K562 (cell line): ENCODE data around the gene DCPS. TPM values are rescaled to one million over a fixed set of nuclear protein-coding genes. Genes with fewer than 3 reads are reported as not detected.
A peak's percentile ranks its signal among the peaks of the same experiment; 100 is the strongest.

Experiments used
- ATAC-seq: fragments of 200-7000 bp; cut with Tn5 transposase; 3 replicates; pipeline ENCODE4 v1.9.1; 2020; ENCODE audit warnings: moderate library complexity
- BruUV-seq: library from RNA; stranded (reverse); fragments of 400-500 nt; replicated peaks from 2 replicates; lab custom pipeline; 2021; lab: Mats Ljungman, UMichigan
- CTCF ChIA-PET: fragments of 300-600 bp; formaldehyde crosslinking; extraction: SDS; loops from one replicate; lab custom pipeline; 2021; ENCODE audit warnings: low intra/inter-chr PET ratio; lab: Yijun Ruan, JAX
- POLR2A ChIA-PET: fragments of 300-600, 350-650 bp; sonication (Branson Sonifier 250); formaldehyde crosslinking; extraction: SDS; loops from one replicate; lab custom pipeline; 2021; ENCODE audit warnings: antibody characterized with exemption, inconsistent platforms; lab: Yijun Ruan, JAX
- DNase-seq, 4 experiments: peaks; one replicate each; pipeline versions ENCODE4 v3.0.0 to v3.0.0-alpha.2; 2011 to 2018; ENCODE audit warnings: low spot score in 3 of 4, mixed read lengths in 3 of 4; ENCODE audit errors: extremely low read depth in 1 of 4
- FAIRE-seq: peaks from 2 replicates; lab custom pipeline; 2011; peaks lifted over from hg19 to GRCh38; lab: Jason Lieb, UNC
- H2AFZ ChIP-seq: 2 replicates; pipeline ENCODE4 v1.6.0; 2011; ENCODE audit warnings: low read depth, low read length, control low read depth, inconsistent platforms
- H3K27ac ChIP-seq: fragments of 200-600 bp; 3 replicates; pipeline ENCODE4 v1.8.0; 2011; ENCODE audit warnings: low read depth, mild to moderate bottlenecking, control low read depth, inconsistent platforms, low read length, moderate library complexity, mixed read lengths; ENCODE audit errors: extremely low read depth
- H3K27me3 ChIP-seq, 2 experiments: fragments of 300-600 bp in 1 of 2; 2 replicates in 1 of 2; 3 replicates in 1 of 2; pipeline versions ENCODE4 v1.6.0 to v1.8.0; 2011; ENCODE audit warnings: inconsistent platforms in 2 of 2, low read length in 2 of 2, mild to moderate bottlenecking in 1 of 2, mixed read lengths in 1 of 2, moderate library complexity in 1 of 2; ENCODE audit not compliant: control insufficient read depth in 2 of 2, insufficient read depth in 2 of 2
- H3K36me3 ChIP-seq: fragments of 300-600 bp; 3 replicates; pipeline ENCODE4 v1.8.0; 2011; ENCODE audit warnings: mild to moderate bottlenecking, low read length, inconsistent platforms; ENCODE audit not compliant: control insufficient read depth, insufficient read depth
- H3K4me1 ChIP-seq, 2 experiments: fragments of 200-600 bp in 1 of 2; replicated peaks in 1 of 2; 2 replicates in 1 of 2; 3 replicates in 1 of 2; pipeline versions ENCODE4 v1.5.1 to v1.8.0; 2011; ENCODE audit warnings: inconsistent platforms in 2 of 2, low read length in 2 of 2, mild to moderate bottlenecking in 1 of 2, mixed read lengths in 1 of 2, moderate library complexity in 1 of 2; ENCODE audit not compliant: control insufficient read depth in 2 of 2, insufficient read depth in 2 of 2
- H3K4me2 ChIP-seq: 2 replicates; pipeline ENCODE4 v1.6.1; 2011; ENCODE audit warnings: low read length, control low read depth, inconsistent platforms, mixed read lengths; ENCODE audit not compliant: insufficient read depth
- H3K4me3 ChIP-seq: fragments of 200-600 bp; sonication (generic), shearing (Covaris generic); 2 replicates; pipeline ENCODE4 v1.5.1; 2016; ENCODE audit warnings: control low read depth, inconsistent platforms
- H3K79me2 ChIP-seq: fragments of 200-600 bp; 3 replicates; pipeline ENCODE4 v1.8.0; 2011; ENCODE audit warnings: low read length, inconsistent platforms; ENCODE audit not compliant: control insufficient read depth, insufficient read depth
- H3K9ac ChIP-seq, 2 experiments: 2 replicates each; pipeline versions ENCODE4 v1.6.0 to v1.6.1; 2011; ENCODE audit warnings: low read depth in 2 of 2, low read length in 2 of 2, control low read depth in 1 of 2, inconsistent platforms in 1 of 2, mild to moderate bottlenecking in 1 of 2, mixed read lengths in 1 of 2; ENCODE audit not compliant: insufficient read depth in 1 of 2
- H3K9me1 ChIP-seq: one replicate; pipeline ENCODE4 v1.6.0; 2011; ENCODE audit warnings: inconsistent platforms, mild to moderate bottlenecking, low read length, moderate library complexity; ENCODE audit not compliant: control insufficient read depth, insufficient read depth
- H3K9me3 ChIP-seq: replicated peaks from 2 replicates; pipeline ENCODE4 v1.5.1; 2011; ENCODE audit warnings: low read depth, low read length, inconsistent platforms; ENCODE audit not compliant: control insufficient read depth, insufficient read depth
- H4K20me1 ChIP-seq: replicated peaks from 2 replicates; pipeline ENCODE4 v1.6.1; 2011; ENCODE audit warnings: low read length, inconsistent platforms, mixed read lengths; ENCODE audit not compliant: control insufficient read depth, insufficient read depth
- HOXB6 ChIP-seq: fragments of 250-450 bp; sonication (Bioruptor Pico); IDR thresholded peaks from 2 replicates; pipeline ENCODE4 v1.5.1; 2022; ENCODE audit warnings: mild to moderate bottlenecking, borderline replicate concordance
- SMARCE1 ChIP-seq: fragments of 450-650 bp; IDR thresholded peaks from 2 replicates; pipeline ENCODE4 v1.7.1; 2016; ENCODE audit warnings: mild to moderate bottlenecking
- ZNF23 ChIP-seq: fragments of 250-450 bp; sonication (Bioruptor Pico); IDR thresholded peaks from 2 replicates; pipeline ENCODE4 v1.4.0; 2020; ENCODE audit warnings: mild to moderate bottlenecking
- ZNF586 ChIP-seq: fragments of 450-650 bp; formaldehyde crosslinking; conservative IDR thresholded peaks from 2 replicates; pipeline ENCODE4 v1.4.0; 2020; ENCODE audit warnings: mild to moderate bottlenecking, moderate library complexity
- WGBS: fragments of 100-300 bp; shearing (Covaris generic); methylation state at CpG from one replicate; pipeline ENCODE4 v1.1.6; 2016; ENCODE audit warnings: low coverage, mixed read lengths; ENCODE audit not compliant: insufficient coverage; ENCODE audit errors: missing lambda C conversion rate; 5-methylcytosine and 5-hydroxymethylcytosine counted together
- in situ Hi-C: fragments of 300-500 bp; cut with MboI; formaldehyde crosslinking; loops from 4 replicates; pipeline ENCODE4 v1.15.0; 2018; ENCODE audit warnings: inconsistent platforms, mixed read lengths
- intact Hi-C: fragments of 100-400 bp; cut with micrococcal nuclease; formaldehyde crosslinking; loops from 2 replicates; pipeline ENCODE4 v1.14.2; 2022
- polyA plus RNA-seq, 8 experiments: library from polyadenylated mRNA; depleted of rRNA in 4 of 8; stranded (reverse) in 5 of 8; unstranded in 3 of 8; fragments of >200 nt; fragmentation: Nextera tagmentation in 2 of 8; fragmentation: Illumina TruSeq in 1 of 8; extraction: Ambion mirVana in 2 of 8; extraction: Trizol in 1 of 8; gene quantifications; 2 replicates each; pipeline versions ENCODE4 v1.2.1 to v1.2.3, GENCODE V29; 2011 to 2014; ENCODE audit warnings: inconsistent platforms in 1 of 8, missing spikeins in 1 of 8
- total RNA-seq, 7 experiments: library from RNA; depleted of rRNA in 6 of 7; stranded (reverse); fragments of >200 nt in 6 of 7; fragmentation: Illumina TruSeq in 2 of 7; extraction: Trizol in 2 of 7; gene quantifications; 2 replicates each; pipeline versions ENCODE4 v1.2.1 to v1.2.3, GENCODE V29; 2011 to 2021; ENCODE audit warnings: low replicate concordance in 1 of 7
- TF ChIP-seq, protein P1 (sequence below): fragments of 450-650 bp; formaldehyde crosslinking; IDR thresholded peaks from 2 replicates; pipeline ENCODE4 v1.4.0; 2020; ENCODE audit warnings: mild to moderate bottlenecking, moderate library complexity
- TF ChIP-seq, protein P2 (sequence below), 3 experiments: fragments of 200-800 bp in 1 of 3; fragments of 250-450 bp in 1 of 3; fragments of 450-650 bp in 1 of 3; sonication (Bioruptor Pico) in 1 of 3; sonication (Bioruptor generic) in 1 of 3; formaldehyde crosslinking in 1 of 3; IDR thresholded peaks; 2 replicates each; pipeline versions ENCODE4 v1.6.1 to v1.8.0; 2016 to 2022; ENCODE audit warnings: mild to moderate bottlenecking in 2 of 3, missing genetic modification characterization in 2 of 3, missing compliant biosample characterization in 1 of 3, moderate library complexity in 1 of 3
- TF ChIP-seq, protein P3 (sequence below): sonication (generic); formaldehyde crosslinking; IDR thresholded peaks from 2 replicates; pipeline ENCODE4 v1.8.0; 2022; ENCODE audit warnings: missing genetic modification reagents, mild to moderate bottlenecking, borderline replicate concordance

DCPS gene
- total and polyA plus RNA-seq, 9 of the 15 experiments (the other 6 are each of a cell fraction or from before 2014, with no cell fraction given): 8.7 to 38.1 (median 17.9) TPM

DNA sequence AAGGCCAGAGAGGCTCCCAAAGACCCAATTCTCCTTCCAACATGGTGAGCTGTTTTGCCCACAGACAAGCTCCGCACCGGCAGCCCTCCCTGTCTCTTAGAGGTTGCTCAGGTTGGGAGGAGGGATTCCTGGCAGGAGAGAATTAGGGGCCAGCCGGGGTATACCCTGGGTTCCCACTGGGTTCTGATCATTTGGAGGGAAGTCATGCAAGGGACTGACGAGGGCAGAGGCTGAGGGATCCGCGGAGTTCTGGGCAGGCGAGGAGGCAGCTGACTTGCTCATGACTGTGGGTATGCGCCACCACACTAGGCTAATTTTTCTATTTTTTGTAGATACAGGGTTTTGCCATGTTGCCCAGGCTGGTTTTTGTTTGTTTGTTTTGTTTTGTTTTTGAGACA lies 56.2 kb downstream of the DCPS start:
- no peak for TF ChIP-seq SMARCE1
- TF ChIP-seq, protein P1, sequence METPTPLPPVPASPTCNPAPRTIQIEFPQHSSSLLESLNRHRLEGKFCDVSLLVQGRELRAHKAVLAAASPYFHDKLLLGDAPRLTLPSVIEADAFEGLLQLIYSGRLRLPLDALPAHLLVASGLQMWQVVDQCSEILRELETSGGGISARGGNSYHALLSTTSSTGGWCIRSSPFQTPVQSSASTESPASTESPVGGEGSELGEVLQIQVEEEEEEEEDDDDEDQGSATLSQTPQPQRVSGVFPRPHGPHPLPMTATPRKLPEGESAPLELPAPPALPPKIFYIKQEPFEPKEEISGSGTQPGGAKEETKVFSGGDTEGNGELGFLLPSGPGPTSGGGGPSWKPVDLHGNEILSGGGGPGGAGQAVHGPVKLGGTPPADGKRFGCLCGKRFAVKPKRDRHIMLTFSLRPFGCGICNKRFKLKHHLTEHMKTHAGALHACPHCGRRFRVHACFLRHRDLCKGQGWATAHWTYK: no peak
- TF ChIP-seq ZNF586: no peak
- CTCF ChIA-PET: interaction anchor here (2.4 kb wide), 1 partner anchor 50 kb away, joined by 9 read pairs; no protein-coding TSS in a partner anchor
- peaks cover 12% of the 10 kb centered on the region; the same call in 1 of the 2 replicates for H4K20me1 ChIP-seq
- 91% methylated on average over 8 of the region's 8 CpGs for WGBS
- POLR2A ChIA-PET: no interaction called here
- no peak for ATAC-seq
- H3K4me3 ChIP-seq: no peak overlapping the region
- H3K27ac ChIP-seq: no peak overlapping the region
- H3K4me2 ChIP-seq: no peak overlapping the region
- FAIRE-seq: no peak
- peaks cover 9 to 41% of the 10 kb centered on the region in 2 experiments; a peak in 4 of 5 replicates for H3K4me1 ChIP-seq
- DNase-seq: no peak
- peak overlapping the region in 1 of 2 experiments; percentile 75; a peak in 2 of 4 replicates for H3K9ac ChIP-seq
- no peak overlapping the region for H2AFZ ChIP-seq
- intact Hi-C loops (no loop called here), in situ Hi-C loops (no loop called here)
- no peaks in the 10 kb centered on the region for H3K9me1 ChIP-seq
- BruUV-seq: no TSS peak
- peaks cover 9% of the 10 kb centered on the region for H3K79me2 ChIP-seq
- H3K27me3 ChIP-seq: no peaks in the 10 kb centered on the region
- H3K9me3 ChIP-seq: no peaks in the 10 kb centered on the region
- no peaks in the 10 kb centered on the region for H3K36me3 ChIP-seq

DNA sequence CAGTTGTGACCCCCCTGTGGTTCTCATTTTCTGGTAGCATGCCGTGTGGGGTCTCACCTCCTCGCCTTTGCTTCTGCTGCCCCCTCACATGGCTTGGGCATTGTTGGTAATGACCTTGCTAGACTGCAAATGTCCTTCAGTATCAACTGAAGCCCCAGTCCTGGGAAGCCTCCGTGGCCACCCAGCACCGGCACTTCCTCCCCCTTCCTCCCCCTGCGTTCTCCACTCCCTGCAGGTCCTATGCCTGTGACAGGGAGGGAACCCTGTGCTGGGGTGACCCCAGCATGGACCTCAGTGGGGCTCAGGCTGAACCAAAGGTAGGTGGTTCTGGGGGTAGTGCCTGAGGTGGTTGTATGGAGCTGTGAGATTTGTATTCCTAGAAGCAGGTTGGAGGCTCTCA lies 57.5 kb downstream of the DCPS start:
- FAIRE-seq: no peak
- H3K4me2 ChIP-seq: no peak overlapping the region
- CTCF ChIA-PET: interaction anchor here (0.6 kb wide), 1 partner anchor 53 kb away, joined by 3 read pairs; no protein-coding TSS in a partner anchor
- POLR2A ChIA-PET: interaction anchor here (0.6 kb wide), 1 partner anchor 94 kb away, joined by 3 read pairs; no protein-coding TSS in a partner anchor
- no peak for ATAC-seq
- peaks cover 9 to 35% of the 10 kb centered on the region in 2 experiments; a peak in 4 of 5 replicates for H3K4me1 ChIP-seq
- intact Hi-C loops: no loop called here
- no peaks in the 10 kb centered on the region for H3K36me3 ChIP-seq
- BruUV-seq: no TSS peak
- H3K27me3 ChIP-seq: no peaks in the 10 kb centered on the region
- H3K9me3 ChIP-seq: no peaks in the 10 kb centered on the region
- H3K4me3 ChIP-seq: no peak overlapping the region
- WGBS: 67% methylated on average over 5 of the region's 5 CpGs
- in situ Hi-C loops: no loop called here
- no peaks in the 10 kb centered on the region for H3K9me1 ChIP-seq
- H4K20me1 ChIP-seq: peaks cover 13% of the 10 kb centered on the region; the same call in 1 of the 2 replicates
- H2AFZ ChIP-seq: no peak overlapping the region
- H3K79me2 ChIP-seq: peaks cover 2% of the 10 kb centered on the region; the same call in 1 of the 3 replicates
- 0 out of 4 replicates have a peak overlapping the region, but pooled peaks of 1 of the 2 experiments have one; percentile 40 for H3K9ac ChIP-seq
- DNase-seq: no peak
- H3K27ac ChIP-seq: no peak overlapping the region
- TF ChIP-seq ZNF23 (no peak), HOXB6 (no peak)
- TF ChIP-seq, protein P2, sequence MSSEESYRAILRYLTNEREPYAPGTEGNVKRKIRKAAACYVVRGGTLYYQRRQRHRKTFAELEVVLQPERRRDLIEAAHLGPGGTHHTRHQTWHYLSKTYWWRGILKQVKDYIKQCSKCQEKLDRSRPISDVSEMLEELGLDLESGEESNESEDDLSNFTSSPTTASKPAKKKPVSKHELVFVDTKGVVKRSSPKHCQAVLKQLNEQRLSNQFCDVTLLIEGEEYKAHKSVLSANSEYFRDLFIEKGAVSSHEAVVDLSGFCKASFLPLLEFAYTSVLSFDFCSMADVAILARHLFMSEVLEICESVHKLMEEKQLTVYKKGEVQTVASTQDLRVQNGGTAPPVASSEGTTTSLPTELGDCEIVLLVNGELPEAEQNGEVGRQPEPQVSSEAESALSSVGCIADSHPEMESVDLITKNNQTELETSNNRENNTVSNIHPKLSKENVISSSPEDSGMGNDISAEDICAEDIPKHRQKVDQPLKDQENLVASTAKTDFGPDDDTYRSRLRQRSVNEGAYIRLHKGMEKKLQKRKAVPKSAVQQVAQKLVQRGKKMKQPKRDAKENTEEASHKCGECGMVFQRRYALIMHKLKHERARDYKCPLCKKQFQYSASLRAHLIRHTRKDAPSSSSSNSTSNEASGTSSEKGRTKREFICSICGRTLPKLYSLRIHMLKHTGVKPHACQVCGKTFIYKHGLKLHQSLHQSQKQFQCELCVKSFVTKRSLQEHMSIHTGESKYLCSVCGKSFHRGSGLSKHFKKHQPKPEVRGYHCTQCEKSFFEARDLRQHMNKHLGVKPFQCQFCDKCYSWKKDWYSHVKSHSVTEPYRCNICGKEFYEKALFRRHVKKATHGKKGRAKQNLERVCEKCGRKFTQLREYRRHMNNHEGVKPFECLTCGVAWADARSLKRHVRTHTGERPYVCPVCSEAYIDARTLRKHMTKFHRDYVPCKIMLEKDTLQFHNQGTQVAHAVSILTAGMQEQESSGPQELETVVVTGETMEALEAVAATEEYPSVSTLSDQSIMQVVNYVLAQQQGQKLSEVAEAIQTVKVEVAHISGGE (CRISPR knock-in tag; IDR thresholded peaks at IDR 0.05): no peak
- TF ChIP-seq, protein P3, sequence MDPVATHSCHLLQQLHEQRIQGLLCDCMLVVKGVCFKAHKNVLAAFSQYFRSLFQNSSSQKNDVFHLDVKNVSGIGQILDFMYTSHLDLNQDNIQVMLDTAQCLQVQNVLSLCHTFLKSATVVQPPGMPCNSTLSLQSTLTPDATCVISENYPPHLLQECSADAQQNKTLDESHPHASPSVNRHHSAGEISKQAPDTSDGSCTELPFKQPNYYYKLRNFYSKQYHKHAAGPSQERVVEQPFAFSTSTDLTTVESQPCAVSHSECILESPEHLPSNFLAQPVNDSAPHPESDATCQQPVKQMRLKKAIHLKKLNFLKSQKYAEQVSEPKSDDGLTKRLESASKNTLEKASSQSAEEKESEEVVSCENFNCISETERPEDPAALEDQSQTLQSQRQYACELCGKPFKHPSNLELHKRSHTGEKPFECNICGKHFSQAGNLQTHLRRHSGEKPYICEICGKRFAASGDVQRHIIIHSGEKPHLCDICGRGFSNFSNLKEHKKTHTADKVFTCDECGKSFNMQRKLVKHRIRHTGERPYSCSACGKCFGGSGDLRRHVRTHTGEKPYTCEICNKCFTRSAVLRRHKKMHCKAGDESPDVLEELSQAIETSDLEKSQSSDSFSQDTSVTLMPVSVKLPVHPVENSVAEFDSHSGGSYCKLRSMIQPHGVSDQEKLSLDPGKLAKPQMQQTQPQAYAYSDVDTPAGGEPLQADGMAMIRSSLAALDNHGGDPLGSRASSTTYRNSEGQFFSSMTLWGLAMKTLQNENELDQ (CRISPR knock-in tag): no peak
